Measurements from ENCODE around the gene YKT6. TPM values are rescaled to one million over a fixed set of nuclear protein-coding genes. Genes with fewer than 3 reads are reported as not detected.

The YKT6 gene
- total RNA-seq, 1 donor from 2014 or later = 58.7 TPM

DNA sequence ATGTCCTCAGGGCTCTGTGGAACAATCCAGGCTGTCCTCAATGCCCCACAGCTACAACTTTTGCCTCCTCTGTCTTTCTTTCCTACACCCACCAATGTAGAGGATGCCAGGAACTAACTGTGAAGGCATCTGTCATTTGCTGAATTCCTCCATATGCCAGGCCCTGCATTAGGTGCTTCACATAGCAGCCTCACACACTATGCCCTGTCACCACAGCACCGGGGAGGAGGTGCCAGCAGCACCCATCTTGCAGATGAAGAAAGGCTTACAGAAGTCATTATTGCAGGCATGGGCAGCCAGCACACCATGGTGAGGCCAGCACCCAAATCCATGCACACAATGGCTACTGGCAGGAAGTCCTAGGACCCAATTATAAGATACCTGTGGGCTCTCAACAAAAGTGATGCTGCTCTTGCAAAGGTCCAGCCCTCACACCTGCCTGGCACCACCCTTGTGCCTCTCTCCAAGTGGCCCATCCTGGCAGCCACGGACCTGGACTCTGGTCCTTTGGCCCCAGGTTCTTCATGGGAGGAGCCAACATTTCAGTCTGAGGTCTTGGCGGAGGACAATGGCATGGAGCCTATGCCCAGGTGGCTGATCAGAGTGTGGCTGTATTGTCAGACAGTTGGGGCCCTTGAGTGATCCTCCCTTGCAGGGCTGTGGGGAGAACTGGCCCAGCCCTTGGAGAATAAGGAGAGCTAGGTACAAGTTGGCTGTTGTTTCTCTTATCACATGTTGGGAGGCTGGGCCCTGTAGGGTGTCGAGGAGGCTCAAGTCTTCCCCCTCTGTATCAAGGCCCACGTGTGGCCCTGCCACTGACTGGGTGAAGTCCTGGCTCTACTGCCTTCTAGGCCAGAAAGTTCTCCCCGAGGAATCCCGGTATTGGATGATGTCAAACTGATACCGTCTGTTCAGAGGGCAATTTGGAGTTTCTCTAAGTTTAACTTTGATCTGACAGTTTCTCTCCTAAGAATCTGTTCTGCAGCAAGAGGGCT lies 45.3 kb upstream of the YKT6 start:
- intact Hi-C loops (cut with DNase I) = no loop called here
- Histone ChIP-seq H3K27ac (no peak overlapping the region), H3K27me3 (ENCODE audit: low read depth) (no peaks in the 10 kb centered on the region), H3K36me3 (no peaks in the 10 kb centered on the region), H3K4me1 (no peaks in the 10 kb centered on the region), H3K9me3 (no peaks in the 10 kb centered on the region), H3K4me3 (no peak overlapping the region)
- DNase-seq (no peak), ATAC-seq (no peak)
- TF ChIP-seq, protein P1, sequence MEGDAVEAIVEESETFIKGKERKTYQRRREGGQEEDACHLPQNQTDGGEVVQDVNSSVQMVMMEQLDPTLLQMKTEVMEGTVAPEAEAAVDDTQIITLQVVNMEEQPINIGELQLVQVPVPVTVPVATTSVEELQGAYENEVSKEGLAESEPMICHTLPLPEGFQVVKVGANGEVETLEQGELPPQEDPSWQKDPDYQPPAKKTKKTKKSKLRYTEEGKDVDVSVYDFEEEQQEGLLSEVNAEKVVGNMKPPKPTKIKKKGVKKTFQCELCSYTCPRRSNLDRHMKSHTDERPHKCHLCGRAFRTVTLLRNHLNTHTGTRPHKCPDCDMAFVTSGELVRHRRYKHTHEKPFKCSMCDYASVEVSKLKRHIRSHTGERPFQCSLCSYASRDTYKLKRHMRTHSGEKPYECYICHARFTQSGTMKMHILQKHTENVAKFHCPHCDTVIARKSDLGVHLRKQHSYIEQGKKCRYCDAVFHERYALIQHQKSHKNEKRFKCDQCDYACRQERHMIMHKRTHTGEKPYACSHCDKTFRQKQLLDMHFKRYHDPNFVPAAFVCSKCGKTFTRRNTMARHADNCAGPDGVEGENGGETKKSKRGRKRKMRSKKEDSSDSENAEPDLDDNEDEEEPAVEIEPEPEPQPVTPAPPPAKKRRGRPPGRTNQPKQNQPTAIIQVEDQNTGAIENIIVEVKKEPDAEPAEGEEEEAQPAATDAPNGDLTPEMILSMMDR (IDR thresholded peaks at IDR 0.05) = no peak

DNA sequence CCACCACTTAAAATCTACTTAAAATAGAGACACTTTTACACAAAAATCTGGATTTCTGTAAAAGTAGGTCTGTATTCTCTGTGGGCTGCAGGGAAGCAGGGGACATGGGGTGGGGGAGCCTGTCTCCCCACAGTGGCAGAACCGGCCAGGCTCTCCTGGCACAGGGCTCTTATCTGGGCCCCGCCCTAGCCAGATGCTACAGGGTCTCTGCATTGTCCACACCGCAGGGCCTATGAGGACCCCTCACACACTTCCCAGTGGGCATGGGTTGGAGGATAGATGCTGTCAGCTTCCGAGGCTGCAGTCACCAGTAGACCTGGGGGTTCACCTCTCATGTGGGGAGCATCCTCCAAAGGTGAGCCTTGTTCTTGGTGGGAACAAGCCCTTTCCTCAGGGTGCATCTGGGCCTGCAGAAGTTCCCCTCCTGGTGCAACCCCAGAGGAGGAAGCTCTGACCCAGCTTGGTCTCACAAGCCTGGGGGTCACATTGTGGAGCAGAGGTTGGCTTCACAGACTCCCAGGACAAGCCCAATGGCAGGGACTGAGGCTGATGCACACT lies 44.2 kb upstream of the YKT6 start:
- H3K36me3 ChIP-seq = no peaks in the 10 kb centered on the region
- H3K4me1 ChIP-seq = no peaks in the 10 kb centered on the region
- H3K27me3 ChIP-seq (ENCODE audit: low read depth) = no peaks in the 10 kb centered on the region
- no peak for ATAC-seq
- no peaks in the 10 kb centered on the region for H3K9me3 ChIP-seq
- no peak for DNase-seq
- TF ChIP-seq, protein P1 (IDR thresholded peaks at IDR 0.05) = no peak
- H3K4me3 ChIP-seq = no peak overlapping the region
- intact Hi-C loops (cut with DNase I) = no loop called here
- no peak overlapping the region for H3K27ac ChIP-seq

DNA sequence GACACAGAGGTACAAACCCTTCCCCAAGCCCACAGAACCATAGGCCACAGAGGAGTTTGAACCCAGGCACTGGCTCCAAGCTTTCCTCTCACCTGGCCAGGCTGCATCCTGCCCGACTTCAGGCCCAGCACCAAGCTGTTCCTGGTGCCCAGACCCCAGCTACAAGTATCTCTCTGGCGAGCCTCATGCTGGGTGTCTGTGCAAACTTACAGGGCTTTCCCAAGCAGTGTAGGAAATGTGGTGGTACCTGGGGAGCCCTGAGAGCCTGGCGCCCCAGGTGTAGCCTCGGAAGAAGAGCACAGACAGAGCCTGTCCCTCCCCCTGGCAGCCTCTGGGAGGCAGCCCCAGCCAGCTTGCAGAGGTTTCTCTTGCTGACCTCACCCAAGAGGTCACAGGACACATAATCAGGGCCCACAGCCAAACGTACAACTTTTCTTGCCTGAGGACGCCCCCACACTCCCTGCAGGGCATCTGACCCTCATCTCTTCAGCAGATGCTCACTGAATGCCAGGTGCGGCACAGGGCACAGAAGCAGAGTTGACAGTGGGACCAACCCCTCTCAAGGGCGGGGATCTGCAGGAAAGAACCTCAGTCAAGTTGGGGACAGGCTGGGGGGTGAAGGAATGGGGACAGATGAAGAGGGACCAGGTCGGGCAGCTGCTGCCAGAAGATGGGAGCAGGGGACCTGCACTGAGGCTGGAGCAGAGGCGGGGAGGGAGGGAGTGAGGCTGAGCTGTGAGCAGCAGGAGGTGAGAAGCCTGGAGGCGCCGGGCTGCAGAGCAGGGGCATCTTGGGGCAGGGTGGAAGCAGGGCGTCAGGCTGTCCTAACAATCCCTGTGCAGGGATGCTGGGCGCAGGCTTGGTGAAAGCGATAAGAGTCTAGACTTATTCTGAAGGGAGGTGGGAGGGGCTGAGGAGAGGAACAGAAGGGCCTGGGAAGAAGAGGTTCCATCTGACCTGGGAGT lies 43.4 kb upstream of the YKT6 start:
- H3K27ac ChIP-seq = no peak overlapping the region
- intact Hi-C loops (cut with DNase I) = no loop called here
- H3K9me3 ChIP-seq = no peaks in the 10 kb centered on the region
- no peak for ATAC-seq
- no peaks in the 10 kb centered on the region for H3K4me1 ChIP-seq
- H3K4me3 ChIP-seq = no peak overlapping the region
- TF ChIP-seq, protein P1 (IDR thresholded peaks at IDR 0.05) = no peak
- DNase-seq = no peak
- H3K36me3 ChIP-seq = no peaks in the 10 kb centered on the region
- H3K27me3 ChIP-seq (ENCODE audit: low read depth) = no peaks in the 10 kb centered on the region

DNA sequence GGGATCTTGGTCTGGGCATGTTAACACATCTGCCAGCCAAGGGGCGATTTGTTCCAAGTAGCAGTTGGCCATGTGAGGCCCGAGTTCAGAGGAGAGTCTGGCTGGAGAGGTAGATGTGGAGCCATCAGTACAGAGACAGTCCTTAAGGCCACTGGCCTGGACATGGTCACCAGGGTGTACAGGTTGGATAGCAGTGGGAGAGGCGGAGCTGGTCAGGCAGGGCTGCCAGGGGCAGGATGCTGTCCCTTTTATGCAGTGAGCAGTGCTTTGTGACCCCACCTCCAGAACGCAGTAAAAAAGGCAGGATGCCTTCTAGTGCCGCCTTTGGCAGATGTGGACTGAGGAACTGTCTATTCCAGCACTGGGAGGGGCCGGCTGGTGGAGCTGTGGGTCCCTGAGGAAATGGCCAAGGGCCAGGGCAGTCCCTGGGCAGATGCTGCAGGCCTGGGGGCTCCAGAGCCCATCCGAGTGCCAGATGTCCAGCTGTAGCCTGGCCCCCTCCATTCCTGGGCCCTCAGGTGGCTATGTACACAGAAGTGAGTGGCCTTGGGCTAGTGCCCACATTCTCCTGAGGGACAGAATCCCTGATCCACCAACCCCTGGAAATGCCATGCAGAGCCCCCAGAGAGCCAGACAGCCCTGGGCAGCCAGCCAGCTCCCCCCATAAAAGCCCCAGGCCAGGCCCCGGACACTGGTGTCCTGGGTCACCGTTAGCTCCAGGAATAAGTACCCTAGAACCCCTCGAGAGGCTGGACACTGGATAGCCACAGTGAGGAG lies 42.5 kb upstream of the YKT6 start:
- H3K27me3 ChIP-seq (ENCODE audit: low read depth) = no peaks in the 10 kb centered on the region
- no peaks in the 10 kb centered on the region for H3K36me3 ChIP-seq
- ATAC-seq (no peak), DNase-seq (no peak)
- H3K4me1 ChIP-seq = no peaks in the 10 kb centered on the region
- no peaks in the 10 kb centered on the region for H3K9me3 ChIP-seq
- intact Hi-C loops (cut with DNase I) = no loop called here
- H3K27ac ChIP-seq = no peak overlapping the region
- no peak overlapping the region for H3K4me3 ChIP-seq
- TF ChIP-seq, protein P1 (IDR thresholded peaks at IDR 0.05) = no peak

Measured in lower lobe of right lung (tissue), 2 donors.